ENCODE results near the gene MLC1.

MLC1 gene

DNA sequence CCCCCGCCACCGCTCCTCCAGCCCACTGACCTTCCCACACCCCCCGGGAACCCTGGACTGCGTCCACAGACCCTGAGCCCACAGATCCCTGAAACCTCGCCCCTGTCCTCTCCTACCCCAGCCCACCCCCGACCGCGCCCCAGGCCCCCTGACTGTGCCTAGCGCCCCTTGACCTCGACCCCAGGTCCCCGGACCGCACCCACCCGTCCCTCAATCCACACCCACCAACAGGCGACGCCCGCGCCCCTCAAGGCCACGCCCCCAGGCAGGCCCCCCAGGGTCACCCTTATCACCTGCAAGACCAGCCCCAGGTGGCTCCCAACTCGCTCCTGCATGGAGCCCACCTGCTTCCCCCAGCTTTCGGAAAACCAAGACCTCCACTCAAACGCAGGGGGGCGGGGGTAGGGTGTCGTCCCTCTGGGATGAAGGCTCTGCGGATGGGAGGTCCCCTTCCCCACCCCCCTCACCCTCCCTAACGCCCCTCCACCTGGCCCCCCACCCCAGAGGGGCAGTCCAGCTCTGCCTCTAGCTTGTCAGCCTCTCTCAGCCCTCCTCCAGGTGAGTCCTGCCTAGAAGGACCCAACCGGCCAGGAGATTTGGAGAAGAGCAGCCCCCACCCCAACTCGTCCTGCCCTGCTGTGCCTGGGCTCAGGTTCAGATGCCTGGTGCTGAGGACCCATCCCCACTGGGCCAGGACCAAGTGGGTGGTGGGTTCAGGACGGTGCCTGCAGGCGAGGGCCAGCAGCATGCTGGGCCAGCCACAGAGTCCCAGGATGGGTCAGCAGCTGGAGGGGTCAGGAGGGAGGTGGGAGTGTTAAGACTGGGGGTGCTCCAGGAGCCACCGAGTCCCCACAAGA is 69.5 kb downstream of the MLC1 start:
- DNase-seq (ENCODE audit: low read depth): no peak

DNA sequence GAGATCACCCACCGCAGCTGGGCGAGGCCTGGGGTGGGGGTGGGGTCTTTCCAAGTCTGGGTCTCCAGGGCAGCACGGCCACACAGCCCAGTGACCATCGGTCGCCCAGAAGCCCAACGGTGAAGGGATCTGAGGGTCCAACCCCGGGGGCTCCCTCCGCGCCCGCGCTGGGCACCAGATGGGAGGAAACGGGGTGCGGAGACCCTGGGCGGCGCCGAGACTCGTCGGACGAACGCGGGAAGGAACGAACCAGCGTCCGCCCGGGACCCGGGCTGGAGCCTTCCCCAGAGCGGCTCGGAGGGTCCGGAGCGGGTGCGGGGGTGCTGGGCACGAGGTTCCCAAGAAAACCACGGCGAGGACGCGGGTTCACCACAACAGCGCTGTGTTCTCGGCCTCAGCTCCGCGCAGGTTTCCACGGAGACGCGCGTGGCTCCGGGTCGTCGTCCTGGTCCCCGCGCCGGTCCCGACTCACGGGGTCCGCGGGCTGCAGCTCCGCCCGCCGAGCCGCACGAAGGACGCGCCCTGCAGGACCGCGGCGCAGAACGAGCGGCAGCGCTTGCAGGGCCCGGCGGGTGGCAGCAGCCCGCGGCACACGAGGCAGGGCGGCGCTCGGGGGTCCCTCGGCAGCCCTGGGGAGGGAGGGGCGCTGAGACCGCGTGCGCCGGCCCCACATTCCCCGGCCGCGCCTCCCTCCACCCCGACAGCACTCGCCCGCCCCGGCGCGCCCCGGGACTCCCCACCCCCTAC is 70.4 kb downstream of the MLC1 start:
- no peak for DNase-seq (ENCODE audit: low read depth)

DNA sequence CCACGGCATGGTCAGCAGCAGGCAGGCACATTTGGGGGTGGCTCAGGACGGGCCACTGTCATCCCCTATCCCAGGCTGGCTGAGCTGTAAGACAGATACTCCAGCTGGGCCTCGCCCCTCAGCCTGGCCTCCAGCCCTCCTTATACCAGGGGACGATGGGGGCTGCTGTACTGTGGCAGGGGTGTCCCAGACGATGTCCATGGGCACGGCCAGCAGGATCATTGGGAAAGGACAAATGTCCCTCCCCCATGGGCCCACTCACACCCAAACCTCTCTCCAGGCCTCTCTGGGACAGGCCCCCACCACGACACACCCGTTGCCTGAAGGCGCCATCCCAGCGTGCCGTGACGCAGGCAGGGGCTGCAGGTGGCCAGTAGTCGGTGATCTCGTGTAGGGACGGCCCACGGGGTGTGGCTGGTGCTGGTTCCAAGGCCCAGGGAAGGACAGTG is 71.1 kb downstream of the MLC1 start:
- no peak for DNase-seq (ENCODE audit: low read depth)

DNA sequence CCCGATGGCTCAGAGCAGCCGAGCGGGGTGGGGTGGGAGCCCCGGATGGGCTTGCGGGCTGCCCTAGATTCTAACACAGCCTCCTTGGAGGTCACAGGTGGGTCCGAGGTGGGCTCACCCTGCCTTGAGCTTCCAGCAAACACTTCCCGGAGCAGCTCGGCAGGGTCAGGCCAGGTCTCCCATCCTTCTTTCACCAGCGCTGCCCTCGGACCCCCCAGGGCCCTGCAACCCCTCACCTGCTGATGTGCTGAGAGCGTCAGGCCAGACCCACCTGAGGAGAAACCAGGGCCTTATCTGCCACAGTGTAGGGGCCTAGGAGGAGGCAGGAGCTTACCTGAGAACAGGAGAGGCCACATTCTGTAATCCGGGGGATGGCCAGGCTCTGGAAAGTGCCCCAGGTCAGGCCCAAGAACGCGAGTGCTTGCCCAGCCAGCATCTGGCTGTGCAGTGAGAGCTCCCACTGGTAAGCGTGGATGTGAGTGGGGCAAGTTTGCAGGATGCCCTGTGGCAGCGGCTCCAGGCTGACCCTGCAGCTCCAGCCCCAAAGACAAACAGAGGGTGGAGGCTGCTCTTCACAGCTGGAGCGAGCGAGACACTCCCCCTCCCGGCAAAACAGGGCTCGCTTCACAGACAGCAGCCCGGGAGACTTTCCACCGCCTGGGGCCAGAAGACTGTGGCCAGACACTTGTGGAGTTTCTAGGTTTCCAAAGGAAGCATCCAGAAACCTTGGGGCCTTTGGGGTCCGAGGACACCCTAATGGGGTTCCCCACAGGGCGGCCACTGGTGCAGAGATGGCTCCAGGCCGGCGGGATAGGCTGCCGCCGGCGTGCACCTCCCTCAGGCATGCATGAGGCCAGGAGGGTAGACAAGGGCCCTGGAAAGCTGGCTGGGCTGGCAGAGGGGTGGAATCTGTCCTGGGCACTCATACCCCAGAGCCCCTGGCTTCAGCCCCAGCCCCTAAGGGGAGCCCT is 72.7 kb downstream of the MLC1 start, which contains the start of gene IL17REL:
TSS of gene IL17REL (minus strand) at position 555 of the 971 bp plus-strand sequence. CDS start at position 436, 119 bp downstream.
- no peak for DNase-seq (ENCODE audit: low read depth)

DNA sequence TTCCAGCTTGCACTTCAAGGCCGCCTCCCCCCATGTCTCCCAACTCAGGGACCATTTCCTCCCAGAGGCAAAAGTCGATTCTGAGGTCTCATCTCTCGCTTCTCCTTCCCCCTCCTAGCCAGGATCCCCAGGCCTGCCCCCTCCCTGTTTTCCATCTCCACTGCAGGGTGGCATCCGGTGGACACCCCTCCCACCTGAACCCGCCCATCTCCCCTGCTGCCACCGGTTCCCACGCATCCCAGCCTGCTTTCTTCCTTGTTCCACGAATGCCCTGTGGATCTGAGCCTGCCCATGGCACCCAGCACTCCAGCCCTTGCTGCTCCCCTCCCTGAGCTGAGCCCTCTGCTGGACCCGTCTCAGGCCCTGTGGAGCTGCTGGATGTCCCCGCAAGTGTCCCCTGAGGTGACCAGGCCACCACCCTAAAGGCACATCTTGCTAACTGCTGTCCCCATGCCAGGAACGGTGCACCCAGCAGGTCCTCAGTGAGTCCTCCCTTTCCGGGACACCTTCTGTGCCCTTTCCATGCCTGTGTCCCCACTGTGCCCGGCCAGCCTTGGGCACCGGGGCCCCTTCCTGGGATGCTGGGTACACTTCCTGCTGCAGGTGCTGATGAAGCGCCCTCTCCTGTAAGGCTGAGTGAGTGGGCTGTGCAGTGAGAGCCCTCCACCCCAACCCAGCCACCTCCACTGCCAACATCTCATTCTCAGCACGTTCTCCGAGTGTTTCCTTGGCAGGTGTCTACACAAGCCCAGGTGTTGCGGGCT is 73.6 kb downstream of the MLC1 start:
- DNase-seq (ENCODE audit: low read depth): no peak

DNA sequence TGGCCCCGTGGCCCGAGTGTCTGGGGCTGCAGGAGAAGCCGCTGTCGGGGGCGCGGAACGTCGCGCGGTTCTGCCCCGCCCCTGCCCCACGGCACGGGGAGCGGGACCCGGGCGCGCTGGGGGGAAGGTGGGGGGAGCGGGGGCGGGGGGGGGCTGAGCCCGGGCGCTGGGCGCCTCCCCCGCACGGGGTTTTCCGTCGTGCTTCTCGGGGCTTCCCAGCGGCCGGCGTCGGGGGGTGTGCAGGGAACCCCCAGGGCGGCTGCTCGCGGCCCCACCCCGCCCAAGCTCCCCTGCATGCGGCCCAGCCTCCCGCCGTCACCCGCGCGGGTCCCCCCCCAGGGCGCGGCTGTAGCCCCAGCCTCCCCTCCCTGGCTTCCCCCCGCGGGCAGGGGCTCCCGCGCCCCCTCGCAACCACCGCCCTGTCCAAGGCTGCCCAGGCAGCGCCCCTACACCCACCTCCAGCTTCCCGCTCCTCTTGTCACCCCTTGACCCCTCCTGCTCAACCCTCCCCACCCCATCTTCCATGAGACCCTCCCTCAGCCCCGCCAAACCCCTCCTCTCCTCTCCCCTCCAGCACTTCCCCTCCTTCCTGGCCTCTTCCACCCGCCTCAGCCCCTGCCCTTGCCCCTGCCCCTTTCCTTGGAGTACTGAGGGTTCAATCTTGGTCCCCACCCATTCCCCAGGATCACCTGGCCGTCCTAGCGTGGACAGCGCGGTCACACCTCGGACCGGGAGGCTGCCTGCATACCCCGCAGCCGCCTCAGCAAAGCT is 74.4 kb downstream of the MLC1 start:
- no peak for DNase-seq (ENCODE audit: low read depth)

DNA sequence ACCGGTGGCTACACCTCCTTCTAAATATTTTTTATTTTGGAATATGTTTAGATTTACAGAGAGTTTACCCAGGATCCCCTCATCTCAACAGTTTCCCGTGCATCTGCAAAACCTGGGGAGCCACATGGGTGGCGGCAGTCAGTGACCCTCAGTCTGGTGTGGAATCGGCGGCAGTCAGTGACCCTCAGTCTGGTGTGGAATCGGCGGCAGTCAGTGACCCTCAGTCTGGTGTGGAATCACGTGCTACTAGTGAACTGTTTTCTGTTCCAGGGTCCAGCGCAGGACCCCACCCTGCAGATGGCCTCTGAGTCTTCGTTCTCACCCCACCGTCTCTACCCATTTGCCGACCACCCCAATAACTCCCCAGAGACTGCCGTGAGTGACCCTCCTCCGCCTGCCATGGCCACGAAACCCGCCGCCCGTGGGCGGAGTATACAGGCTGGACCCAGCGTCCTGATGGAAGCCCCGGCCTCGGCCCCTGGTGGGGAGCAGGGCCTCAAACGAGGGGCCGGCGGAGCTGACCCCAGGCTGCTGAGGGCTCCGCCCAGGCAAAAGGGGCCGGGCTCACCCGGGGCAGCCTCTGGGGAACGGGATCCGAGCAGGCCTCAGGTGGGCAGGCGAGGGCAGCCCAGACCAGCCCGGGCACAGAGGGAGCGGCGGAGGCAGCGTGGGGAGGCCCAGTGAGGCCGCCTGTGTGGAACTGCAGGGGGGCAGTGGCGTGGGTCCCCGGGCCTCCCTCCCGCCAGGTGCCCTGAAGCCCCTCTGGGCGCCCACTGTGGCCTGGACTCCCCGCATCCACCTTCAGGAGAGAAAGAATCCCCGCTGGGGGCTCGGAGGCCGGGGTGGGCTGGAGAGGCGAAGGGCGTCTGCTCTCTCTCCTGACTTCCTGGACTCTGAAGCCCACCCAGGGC is 75.2 kb downstream of the MLC1 start:
- DNase-seq (ENCODE audit: low read depth): no peak

Measured in activated T-cell treated with anti-CD3 and anti-CD28 coated beads for 48 hours (primary cell).